ENCODE results near the gene COPE. TPM values are rescaled to one million over a fixed set of nuclear protein-coding genes. Genes with fewer than 3 reads are reported as not detected.

COPE gene
- total RNA-seq, 2 experiments from 2014 or later = 217 to 220 TPM

DNA sequence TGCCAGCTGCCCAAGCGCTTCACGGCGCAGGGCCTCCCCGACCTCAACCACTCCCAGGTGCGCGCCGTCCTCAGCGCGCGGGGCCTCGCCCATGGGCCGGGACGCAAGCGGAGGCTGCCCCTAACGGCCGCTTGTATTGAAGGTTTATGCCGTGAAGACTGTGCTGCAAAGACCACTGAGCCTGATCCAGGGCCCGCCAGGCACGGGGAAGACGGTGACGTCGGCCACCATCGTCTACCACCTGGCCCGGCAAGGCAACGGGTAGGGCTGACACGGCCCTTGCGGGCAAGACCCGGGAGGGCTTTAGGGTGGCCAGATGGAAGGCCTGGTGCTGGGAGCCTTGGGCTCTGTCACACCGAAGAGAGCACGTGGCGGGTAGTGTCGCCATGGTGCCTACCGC lies 64.2 kb downstream of the COPE start:
- no peak for DNase-seq
- Mint-ChIP-seq H3K4me1 (ENCODE audit: low read depth) (peaks cover 6% of the 10 kb centered on the region), H3K27ac (no peak overlapping the region), H3K9me3 (no peaks in the 10 kb centered on the region), H3K36me3 (peaks cover 55% of the 10 kb centered on the region), H3K27me3 (no peaks in the 10 kb centered on the region), H3K4me3 (no peak overlapping the region)
- ChIA-PET POLR2A (no interaction called here), CTCF (interaction anchor here (3.6 kb wide), 1 partner anchor 12 kb away, joined by 17 read pairs; no protein-coding TSS in a partner anchor)
- intact Hi-C loops (cut with micrococcal nuclease) = no loop called here

DNA sequence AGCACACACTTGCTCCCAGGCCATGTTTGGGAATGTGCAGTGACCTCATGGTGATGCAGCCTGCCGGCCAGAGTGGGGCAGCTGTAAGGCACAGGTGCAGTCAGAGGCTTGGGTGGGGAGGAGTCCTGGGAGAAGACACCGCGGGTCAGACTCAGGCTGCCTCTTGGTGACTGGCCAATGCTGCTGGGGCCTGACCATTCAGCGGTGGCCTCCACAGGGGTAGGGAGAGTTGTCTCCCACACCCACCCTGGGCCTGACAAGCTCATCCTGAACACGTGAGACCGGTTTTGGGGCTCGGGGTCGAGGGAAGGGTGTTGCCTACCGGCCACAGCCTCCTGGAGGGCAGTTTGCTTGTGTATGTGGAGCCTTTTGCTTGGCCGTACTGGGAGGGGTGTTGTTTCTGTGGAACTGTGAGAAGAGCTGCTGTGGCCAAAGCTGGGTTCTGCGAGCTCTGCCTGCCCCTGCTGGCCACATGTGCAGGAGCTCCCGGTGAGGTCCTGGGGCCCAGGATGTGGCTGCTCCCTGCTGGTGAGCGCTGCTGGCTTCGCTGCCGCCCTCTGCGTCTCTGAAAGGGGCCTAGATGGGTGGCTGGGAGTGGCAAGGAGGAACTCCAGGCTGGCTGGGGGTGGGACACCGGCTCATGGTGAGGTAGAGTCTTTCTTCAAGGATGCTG lies 65.3 kb downstream of the COPE start:
- intact Hi-C loops (cut with micrococcal nuclease) = no loop called here
- H3K9me3 Mint-ChIP-seq = no peaks in the 10 kb centered on the region
- H3K36me3 Mint-ChIP-seq = peaks cover 60% of the 10 kb centered on the region
- no peak overlapping the region for H3K27ac Mint-ChIP-seq
- CTCF ChIA-PET = interaction anchor here (0.6 to 3.6 kb wide), 3 partner anchors 13 to 392 kb away, joined by 3 to 17 read pairs (median 3); no protein-coding TSS in a partner anchor
- H3K4me3 Mint-ChIP-seq = no peak overlapping the region
- DNase-seq = no peak
- H3K4me1 Mint-ChIP-seq (ENCODE audit: low read depth) = peaks cover 16% of the 10 kb centered on the region
- no peaks in the 10 kb centered on the region for H3K27me3 Mint-ChIP-seq
- POLR2A ChIA-PET = no interaction called here

DNA sequence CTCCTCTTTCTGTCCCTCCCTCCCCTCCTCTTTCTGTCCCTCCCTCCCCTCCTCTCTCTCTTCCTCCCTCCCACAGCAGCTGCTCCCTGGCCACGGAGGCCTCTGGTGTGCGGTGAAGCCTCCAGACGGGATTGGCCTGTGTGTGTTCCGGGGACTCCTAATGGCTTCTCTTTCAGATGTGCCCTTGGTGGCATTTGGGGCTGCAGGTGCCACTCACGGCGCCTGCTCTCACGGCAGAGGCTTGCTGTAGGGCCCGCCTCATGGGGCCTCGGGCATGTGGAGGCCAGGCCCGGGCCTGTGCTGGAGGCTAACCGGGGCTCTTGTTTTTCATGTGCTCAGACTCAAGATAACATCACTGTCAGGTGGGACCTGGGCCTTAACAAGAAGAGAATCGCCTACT lies 66.5 kb downstream of the COPE start:
- peaks cover 24% of the 10 kb centered on the region for H3K4me1 Mint-ChIP-seq (ENCODE audit: low read depth)
- POLR2A ChIA-PET = no interaction called here
- no peak for DNase-seq
- intact Hi-C loops (cut with micrococcal nuclease) = no loop called here
- CTCF ChIA-PET = no interaction called here
- no peak overlapping the region for H3K27ac Mint-ChIP-seq
- H3K27me3 Mint-ChIP-seq = no peaks in the 10 kb centered on the region
- peaks cover 64% of the 10 kb centered on the region for H3K36me3 Mint-ChIP-seq
- H3K4me3 Mint-ChIP-seq = no peak overlapping the region
- no peaks in the 10 kb centered on the region for H3K9me3 Mint-ChIP-seq

DNA sequence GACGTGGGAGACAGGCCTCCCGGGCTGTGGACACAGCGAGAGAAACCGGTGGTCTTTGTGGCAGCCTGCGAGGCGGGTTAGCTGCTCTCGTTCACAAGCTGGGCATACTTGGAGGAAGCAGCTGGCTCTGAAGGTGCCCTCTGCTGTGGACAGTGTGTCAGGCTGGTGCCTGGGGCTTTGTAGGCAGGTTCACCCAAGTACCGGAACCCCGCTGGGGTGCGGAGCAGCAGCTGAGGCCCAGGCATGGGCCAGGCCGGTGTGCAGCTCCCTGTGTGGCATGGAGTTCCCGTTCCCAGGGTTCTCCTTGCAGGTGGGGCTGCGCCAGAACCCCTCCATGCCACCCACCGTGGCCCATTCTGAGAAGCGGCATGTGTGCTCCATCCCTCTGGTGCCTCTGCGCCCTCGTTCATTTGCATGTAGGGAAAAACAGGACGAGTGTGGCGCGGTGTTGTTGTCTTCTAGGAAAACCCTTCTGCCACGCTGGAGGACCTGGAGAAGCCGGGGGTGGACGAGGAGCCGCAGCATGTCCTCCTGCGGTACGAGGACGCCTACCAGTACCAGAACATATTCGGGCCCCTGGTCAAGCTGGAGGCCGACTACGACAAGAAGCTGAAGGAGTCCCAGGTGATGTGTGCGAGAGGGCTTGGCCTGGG lies 67.4 kb downstream of the COPE start:
- Mint-ChIP-seq H3K27ac (no peak overlapping the region), H3K27me3 (no peaks in the 10 kb centered on the region), H3K9me3 (no peaks in the 10 kb centered on the region), H3K4me1 (ENCODE audit: low read depth) (peaks cover 30% of the 10 kb centered on the region), H3K4me3 (no peak overlapping the region), H3K36me3 (peaks cover 68% of the 10 kb centered on the region)
- POLR2A ChIA-PET = no interaction called here
- no peak for DNase-seq
- CTCF ChIA-PET = no interaction called here
- intact Hi-C loops (cut with micrococcal nuclease) = no loop called here

DNA sequence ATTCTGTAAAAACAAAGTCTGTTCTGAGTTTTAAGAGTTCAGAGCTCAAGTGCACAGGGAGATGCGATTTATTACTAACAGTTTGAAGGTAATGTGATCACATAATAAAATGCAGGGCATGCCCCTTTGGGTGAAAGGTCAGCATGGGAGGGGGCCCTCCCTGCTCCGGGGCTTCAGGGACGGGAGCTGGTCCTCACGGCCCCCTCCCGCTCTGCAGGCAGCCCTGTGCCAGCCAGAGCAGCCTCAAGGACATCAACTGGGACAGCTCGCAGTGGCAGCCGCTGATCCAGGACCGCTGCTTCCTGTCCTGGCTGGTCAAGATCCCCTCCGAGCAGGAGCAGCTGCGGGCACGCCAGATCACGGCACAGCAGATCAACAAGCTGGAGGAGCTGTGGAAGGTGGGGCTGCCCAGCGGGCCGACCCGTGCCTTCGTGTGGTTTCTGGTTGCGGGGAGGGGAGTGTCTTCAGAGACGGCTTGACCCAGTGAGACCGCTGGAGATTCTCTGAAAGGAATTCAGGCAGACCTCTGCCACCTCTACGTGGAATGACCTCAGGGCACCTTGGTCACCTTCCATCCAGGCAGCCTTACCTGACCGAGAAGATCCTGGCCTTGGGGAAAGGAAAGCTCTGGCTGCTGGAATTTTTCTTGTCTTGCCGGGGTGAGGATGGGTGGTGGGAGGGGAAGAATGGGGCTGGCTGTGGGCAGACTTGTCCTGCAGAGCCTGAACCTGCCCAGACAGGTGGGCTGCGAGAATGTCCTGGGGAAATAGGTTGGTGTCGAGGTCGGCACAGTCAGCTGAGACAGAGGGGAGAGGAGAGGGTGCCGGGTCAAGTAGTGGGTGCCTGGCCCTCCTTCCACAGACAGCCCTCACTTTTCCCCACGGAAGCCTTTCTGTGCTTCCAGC lies 68.5 kb downstream of the COPE start:
- ChIA-PET POLR2A (no interaction called here), CTCF (interaction anchor here (0.8 to 1.5 kb wide), 2 partner anchors 13 to 261 kb away, joined by 3 read pairs; no protein-coding TSS in a partner anchor)
- peaks cover 39% of the 10 kb centered on the region for H3K4me1 Mint-ChIP-seq (ENCODE audit: low read depth)
- peak overlapping the region; percentile 33 for H3K27ac Mint-ChIP-seq
- no peaks in the 10 kb centered on the region for H3K9me3 Mint-ChIP-seq
- H3K4me3 Mint-ChIP-seq = no peak overlapping the region
- intact Hi-C loops (cut with micrococcal nuclease) = no loop called here
- H3K36me3 Mint-ChIP-seq = peaks cover 61% of the 10 kb centered on the region
- no peak for DNase-seq
- H3K27me3 Mint-ChIP-seq = no peaks in the 10 kb centered on the region

DNA sequence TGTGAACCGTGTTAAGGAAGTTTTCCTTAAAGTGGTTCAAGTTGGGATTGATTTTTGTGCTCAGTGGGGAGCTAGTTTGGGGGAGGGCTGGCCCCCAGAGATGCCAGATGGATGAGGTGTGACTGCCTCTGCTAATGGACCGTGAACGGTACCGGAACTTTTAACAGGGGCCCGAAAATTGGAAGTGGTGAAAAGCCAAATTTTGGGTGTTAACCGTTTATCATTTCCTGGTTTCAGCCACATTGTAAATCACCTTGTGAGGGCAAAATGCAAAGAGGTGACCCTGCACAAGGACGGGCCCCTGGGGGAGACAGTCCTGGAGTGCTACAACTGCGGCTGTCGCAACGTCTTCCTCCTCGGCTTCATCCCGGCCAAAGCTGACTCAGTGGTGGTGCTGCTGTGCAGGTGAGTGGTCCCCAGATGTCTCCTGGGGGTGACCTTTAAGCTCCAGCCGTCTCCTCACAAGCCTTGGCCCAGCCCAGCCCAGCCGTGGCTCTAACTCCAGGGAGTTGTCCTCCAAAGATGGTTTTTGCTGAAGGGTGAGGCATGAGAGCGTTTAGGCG lies 69.3 kb downstream of the COPE start:
- DNase-seq = no peak
- intact Hi-C loops (cut with micrococcal nuclease) = loop anchor here (5.0 to 10.0 kb wide), 2 partner anchors 78 to 375 kb away; no protein-coding TSS in a partner anchor
- Mint-ChIP-seq H3K27me3 (no peaks in the 10 kb centered on the region), H3K4me3 (peak overlapping the region; percentile 31), H3K27ac (peak overlapping the region; percentile 78), H3K9me3 (no peaks in the 10 kb centered on the region), H3K4me1 (ENCODE audit: low read depth) (peaks cover 46% of the 10 kb centered on the region), H3K36me3 (peaks cover 58% of the 10 kb centered on the region)
- POLR2A ChIA-PET = interaction anchor here (1.7 to 9.2 kb wide), 2 partner anchors 18 to 261 kb away, joined by 6 to 53 read pairs; partner anchors contain the start of genes REX1BD and UPF1
- CTCF ChIA-PET = interaction anchor here (0.8 to 1.5 kb wide), 3 partner anchors 12 to 399 kb away, joined by 3 read pairs; no protein-coding TSS in a partner anchor

Other genes starting within 250 kb of the COPE start
- gene CRTC1, start 235.7 kb downstream of the COPE start, total RNA-seq = 1 to 10 TPM; 5.6 to 6.3 TPM
- gene COMP, start 128.1 kb downstream of the COPE start, total RNA-seq = not detected
- gene UPF1, start 87.4 kb downstream of the COPE start, total RNA-seq = 10 to 100 TPM; 71.7 to 77.2 TPM
- not detected for gene CERS1, start 23.2 kb downstream of the COPE start, total RNA-seq
- 10 to 100 TPM; 37.7 to 46.3 TPM for gene DDX49, start 328 bp upstream of the COPE start, total RNA-seq
- 1 to 10 TPM in 1 of 2 experiments, under 1 TPM in 1; 0.77 to 1.2 TPM for gene HOMER3, start 21.8 kb upstream of the COPE start, total RNA-seq
- gene SUGP2, start 114.1 kb upstream of the COPE start, total RNA-seq = 100 to 1,000 TPM in 1 of 2 experiments, 10 to 100 TPM in 1; 98.1 to 102 TPM
- gene ARMC6, start 114.2 kb upstream of the COPE start, total RNA-seq = 10 to 100 TPM; 24.4 to 26.2 TPM
- gene SLC25A42, start 144.6 kb upstream of the COPE start, total RNA-seq = 10 to 100 TPM; 12.2 to 12.4 TPM
- gene TMEM161A, start 219.1 kb upstream of the COPE start, total RNA-seq = 10 to 100 TPM; 17.8 to 18.9 TPM

All from activated CD4-positive, alpha-beta memory T cell treated with anti-CD3 and anti-CD28 coated beads for 36 hours (primary cell).